ENCODE results near the gene LYPD6B. TPM values are rescaled to one million over a fixed set of nuclear protein-coding genes. Genes with fewer than 3 reads are reported as not detected.

The LYPD6B gene
- total RNA-seq, 1 experiment from 2014 or later, result 2.0 TPM

- Histone ChIP-seq H3K9ac (ENCODE audit: low read length) (no peak overlapping the region), H3F3A (ENCODE audit: low read length, unreplicated experiment) (no peaks in the 10 kb centered on the region), H3K27me3 (ENCODE audit: low read length) (peaks cover 38% of the 10 kb centered on the region; the same call in 1 of the 2 replicates), H3K4me1 (ENCODE audit: insufficient read depth, low read length) (no peaks in the 10 kb centered on the region), H4K20me1 (ENCODE audit: low read length) (no peaks in the 10 kb centered on the region), H3K9me2 (replicated peaks; ENCODE audit: low read length) (no peaks in the 10 kb centered on the region), H3K27ac (ENCODE audit: low read length) (no peak overlapping the region), H3K79me2 (ENCODE audit: low read length) (no peaks in the 10 kb centered on the region), H2AFZ (ENCODE audit: low read length) (no peak overlapping the region), H3K4me2 (ENCODE audit: low read length) (no peak overlapping the region), H3K36me3 (ENCODE audit: low read depth, low read length) (no peaks in the 10 kb centered on the region), H3K4me3 (ENCODE audit: low read length) (no peak overlapping the region), H3K9me3 (ENCODE audit: low read length) (no peaks in the 10 kb centered on the region)
- ChIA-PET POLR2A (ENCODE audit: unreplicated experiment) (no interaction called here), CTCF (no interaction called here)
- ATAC-seq (no peak), DNase-seq (no peak)
- intact Hi-C loops (cut with micrococcal nuclease), result no loop called here
- TF ChIP-seq CTCF (conservative IDR thresholded peaks at IDR 0.05; ENCODE audit: low read depth, low read length), result no peak
- TF ChIP-seq EZH2 (IDR thresholded peaks at IDR 0.05; ENCODE audit: low read length, unreplicated experiment), result no peak
- no peak for TF ChIP-seq EZH2phosphoT487 (IDR thresholded peaks at IDR 0.05; ENCODE audit: borderline replicate concordance, low read length)
- BruUV-seq (replicated peaks), result no TSS peak
Measured at GRCh38 chr2:149082079-149082478, 43.6 kb downstream of the LYPD6B start.

- no peak overlapping the region for H2AFZ ChIP-seq (ENCODE audit: low read length)
- no peaks in the 10 kb centered on the region for H3K9me3 ChIP-seq (ENCODE audit: low read length)
- ATAC-seq (peak; percentile 38; the same call in 1 of the 2 replicates), DNase-seq (no peak)
- ChIA-PET POLR2A (ENCODE audit: unreplicated experiment) (no interaction called here), CTCF (no interaction called here)
- no TSS peak for BruUV-seq (replicated peaks)
- TF ChIP-seq EZH2phosphoT487 (IDR thresholded peaks at IDR 0.05; ENCODE audit: borderline replicate concordance, low read length) (no peak), EZH2 (IDR thresholded peaks at IDR 0.05; ENCODE audit: low read length, unreplicated experiment) (no peak), CTCF (conservative IDR thresholded peaks at IDR 0.05; ENCODE audit: low read depth, low read length) (no peak)
- no peaks in the 10 kb centered on the region for H3K79me2 ChIP-seq (ENCODE audit: low read length)
- H3K27ac ChIP-seq (ENCODE audit: low read length), result no peak overlapping the region
- no peaks in the 10 kb centered on the region for H3K36me3 ChIP-seq (ENCODE audit: low read depth, low read length)
- H3K9ac ChIP-seq (ENCODE audit: low read length), result no peak overlapping the region
- no peaks in the 10 kb centered on the region for H4K20me1 ChIP-seq (ENCODE audit: low read length)
- no peak overlapping the region for H3K4me3 ChIP-seq (ENCODE audit: low read length)
- intact Hi-C loops (cut with micrococcal nuclease), result no loop called here
- H3K9me2 ChIP-seq (replicated peaks; ENCODE audit: low read length), result no peaks in the 10 kb centered on the region
- H3K4me2 ChIP-seq (ENCODE audit: low read length), result 0 out of 2 replicates have a peak overlapping the region, but pooled peaks have one; percentile 34
- H3K4me1 ChIP-seq (ENCODE audit: insufficient read depth, low read length), result no peaks in the 10 kb centered on the region
- H3F3A ChIP-seq (ENCODE audit: low read length, unreplicated experiment), result no peaks in the 10 kb centered on the region
- peaks cover 32% of the 10 kb centered on the region; the same call in 1 of the 2 replicates for H3K27me3 ChIP-seq (ENCODE audit: low read length)
Measured at GRCh38 chr2:149082735-149083134, 44.2 kb downstream of the LYPD6B start.

- Histone ChIP-seq H3K4me3 (ENCODE audit: low read length) (no peak overlapping the region), H3K79me2 (ENCODE audit: low read length) (no peaks in the 10 kb centered on the region), H3K9me2 (replicated peaks; ENCODE audit: low read length) (no peaks in the 10 kb centered on the region), H3F3A (ENCODE audit: low read length, unreplicated experiment) (no peaks in the 10 kb centered on the region), H3K27ac (ENCODE audit: low read length) (no peak overlapping the region), H3K9me3 (ENCODE audit: low read length) (no peaks in the 10 kb centered on the region), H3K4me2 (ENCODE audit: low read length) (no peak overlapping the region), H3K36me3 (ENCODE audit: low read depth, low read length) (no peaks in the 10 kb centered on the region), H3K9ac (ENCODE audit: low read length) (no peak overlapping the region), H3K27me3 (ENCODE audit: low read length) (peaks cover 27% of the 10 kb centered on the region; the same call in 1 of the 2 replicates), H3K4me1 (ENCODE audit: insufficient read depth, low read length) (no peaks in the 10 kb centered on the region), H2AFZ (ENCODE audit: low read length) (no peak overlapping the region), H4K20me1 (ENCODE audit: low read length) (no peaks in the 10 kb centered on the region)
- no peak for TF ChIP-seq EZH2 (IDR thresholded peaks at IDR 0.05; ENCODE audit: low read length, unreplicated experiment)
- no peak for TF ChIP-seq EZH2phosphoT487 (IDR thresholded peaks at IDR 0.05; ENCODE audit: borderline replicate concordance, low read length)
- no peak for TF ChIP-seq CTCF (conservative IDR thresholded peaks at IDR 0.05; ENCODE audit: low read depth, low read length)
- DNase-seq (no peak), ATAC-seq (no peak)
- ChIA-PET POLR2A (ENCODE audit: unreplicated experiment) (no interaction called here), CTCF (no interaction called here)
- no TSS peak for BruUV-seq (replicated peaks)
- intact Hi-C loops (cut with micrococcal nuclease), result no loop called here
Measured at GRCh38 chr2:149084924-149085795, 46.7 kb downstream of the LYPD6B start.

Data from PC-3 (cell line).